ENCODE results near the gene MRPS6.
A peak's percentile ranks its signal among the peaks of the same experiment; 100 is the strongest.

MRPS6 gene

GRCh38 chr21:34073032-34073748, at the start of gene MRPS6, which contains the start of gene SLC5A3:
Gene MRPS6, plus strand, starts transcription at chr21:34073578. Its CDS starts 123 bp downstream, at chr21:34073701.
Gene SLC5A3, plus strand, starts transcription at chr21:34073578. Its CDS starts 21,621 bp downstream, at chr21:34095199.
- peak within 1 kb of the TSS; percentile 76 for H3K4me3 ChIP-seq (ENCODE audit: low read depth, low read length)
- TF ChIP-seq, protein P1, sequence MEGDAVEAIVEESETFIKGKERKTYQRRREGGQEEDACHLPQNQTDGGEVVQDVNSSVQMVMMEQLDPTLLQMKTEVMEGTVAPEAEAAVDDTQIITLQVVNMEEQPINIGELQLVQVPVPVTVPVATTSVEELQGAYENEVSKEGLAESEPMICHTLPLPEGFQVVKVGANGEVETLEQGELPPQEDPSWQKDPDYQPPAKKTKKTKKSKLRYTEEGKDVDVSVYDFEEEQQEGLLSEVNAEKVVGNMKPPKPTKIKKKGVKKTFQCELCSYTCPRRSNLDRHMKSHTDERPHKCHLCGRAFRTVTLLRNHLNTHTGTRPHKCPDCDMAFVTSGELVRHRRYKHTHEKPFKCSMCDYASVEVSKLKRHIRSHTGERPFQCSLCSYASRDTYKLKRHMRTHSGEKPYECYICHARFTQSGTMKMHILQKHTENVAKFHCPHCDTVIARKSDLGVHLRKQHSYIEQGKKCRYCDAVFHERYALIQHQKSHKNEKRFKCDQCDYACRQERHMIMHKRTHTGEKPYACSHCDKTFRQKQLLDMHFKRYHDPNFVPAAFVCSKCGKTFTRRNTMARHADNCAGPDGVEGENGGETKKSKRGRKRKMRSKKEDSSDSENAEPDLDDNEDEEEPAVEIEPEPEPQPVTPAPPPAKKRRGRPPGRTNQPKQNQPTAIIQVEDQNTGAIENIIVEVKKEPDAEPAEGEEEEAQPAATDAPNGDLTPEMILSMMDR (IDR thresholded peaks at IDR 0.05; ENCODE audit: borderline replicate concordance, insufficient read depth, low read depth, low read length), result no peak

- TF ChIP-seq, protein P1 (IDR thresholded peaks at IDR 0.05; ENCODE audit: borderline replicate concordance, insufficient read depth, low read depth, low read length), result no peak
- H3K4me3 ChIP-seq (ENCODE audit: low read depth, low read length), result no peak overlapping the region
Measured at GRCh38 chr21:34023691-34024373, 49.5 kb upstream of the MRPS6 start.

DNA sequence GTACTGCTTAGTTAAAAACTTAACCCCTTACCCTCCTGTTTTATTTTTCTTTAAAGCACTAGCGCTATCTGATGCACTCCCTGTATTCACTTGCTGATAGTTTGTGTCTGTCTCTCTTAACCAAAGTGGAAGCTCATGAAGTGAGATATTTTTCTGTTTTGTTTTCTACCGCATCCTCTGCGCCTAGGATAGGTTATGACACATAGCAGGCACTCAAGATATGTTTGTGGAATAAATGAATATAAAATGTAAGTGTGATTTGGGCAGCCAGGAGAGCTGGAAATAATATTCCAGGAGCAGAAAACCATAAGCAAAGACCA, 49.0 kb upstream of the MRPS6 start:
- TF ChIP-seq, protein P1 (IDR thresholded peaks at IDR 0.05; ENCODE audit: borderline replicate concordance, insufficient read depth, low read depth, low read length), result no peak
- H3K4me3 ChIP-seq (ENCODE audit: low read depth, low read length), result no peak overlapping the region

DNA sequence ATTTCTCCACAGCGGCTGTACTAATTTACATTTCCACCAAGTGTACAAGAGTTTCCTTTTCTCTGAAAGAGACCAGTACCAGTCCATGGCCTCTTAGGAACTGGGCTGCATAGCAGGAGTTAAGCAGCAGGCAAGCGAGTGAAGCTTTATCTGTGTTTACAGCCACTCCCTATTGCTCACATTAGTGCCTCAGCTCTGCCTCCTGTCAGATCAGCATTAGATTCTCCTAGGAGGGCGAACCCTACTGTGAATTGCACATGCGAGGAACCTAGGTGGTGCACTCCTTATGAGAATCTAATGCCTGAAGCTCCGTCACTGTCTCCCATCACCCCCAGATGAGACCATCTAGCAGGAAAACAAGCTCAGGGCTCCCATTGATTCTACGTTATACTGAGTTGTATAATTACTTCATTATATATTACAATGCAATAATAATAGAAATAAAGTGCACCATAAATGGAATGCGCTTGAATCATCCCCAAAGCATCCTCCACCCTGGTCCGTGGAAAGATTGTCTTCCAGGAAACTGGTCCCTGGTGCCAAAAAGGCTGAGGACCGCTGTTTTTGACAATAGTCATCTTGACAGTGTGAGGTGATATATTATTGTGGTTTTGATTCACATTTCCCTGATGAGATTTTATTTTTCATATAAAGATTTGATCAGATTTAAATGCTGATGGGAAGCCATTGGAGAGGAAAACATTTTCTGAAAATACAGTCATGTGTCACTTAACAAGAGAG, 45.5 kb upstream of the MRPS6 start:
- H3K4me3 ChIP-seq (ENCODE audit: low read depth, low read length), result no peak overlapping the region
- TF ChIP-seq, protein P1 (IDR thresholded peaks at IDR 0.05; ENCODE audit: borderline replicate concordance, insufficient read depth, low read depth, low read length), result no peak

- TF ChIP-seq, protein P1 (IDR thresholded peaks at IDR 0.05; ENCODE audit: borderline replicate concordance, insufficient read depth, low read depth, low read length), result no peak
- H3K4me3 ChIP-seq (ENCODE audit: low read depth, low read length), result no peak overlapping the region
Measured at GRCh38 chr21:34029743-34030528, 43.4 kb upstream of the MRPS6 start.

GRCh38 chr21:34031835-34032370, 41.5 kb upstream of the MRPS6 start:
- TF ChIP-seq, protein P1 (IDR thresholded peaks at IDR 0.05; ENCODE audit: borderline replicate concordance, insufficient read depth, low read depth, low read length), result no peak
- no peak overlapping the region for H3K4me3 ChIP-seq (ENCODE audit: low read depth, low read length)

Measured in GM12875 (cell line).